ENCODE data around the gene CLSTN1. TPM values are rescaled to one million over a fixed set of nuclear protein-coding genes. Genes with fewer than 3 reads are reported as not detected.

Gene CLSTN1
- total RNA-seq, 1 donor from 2014 or later: 126 TPM

DNA sequence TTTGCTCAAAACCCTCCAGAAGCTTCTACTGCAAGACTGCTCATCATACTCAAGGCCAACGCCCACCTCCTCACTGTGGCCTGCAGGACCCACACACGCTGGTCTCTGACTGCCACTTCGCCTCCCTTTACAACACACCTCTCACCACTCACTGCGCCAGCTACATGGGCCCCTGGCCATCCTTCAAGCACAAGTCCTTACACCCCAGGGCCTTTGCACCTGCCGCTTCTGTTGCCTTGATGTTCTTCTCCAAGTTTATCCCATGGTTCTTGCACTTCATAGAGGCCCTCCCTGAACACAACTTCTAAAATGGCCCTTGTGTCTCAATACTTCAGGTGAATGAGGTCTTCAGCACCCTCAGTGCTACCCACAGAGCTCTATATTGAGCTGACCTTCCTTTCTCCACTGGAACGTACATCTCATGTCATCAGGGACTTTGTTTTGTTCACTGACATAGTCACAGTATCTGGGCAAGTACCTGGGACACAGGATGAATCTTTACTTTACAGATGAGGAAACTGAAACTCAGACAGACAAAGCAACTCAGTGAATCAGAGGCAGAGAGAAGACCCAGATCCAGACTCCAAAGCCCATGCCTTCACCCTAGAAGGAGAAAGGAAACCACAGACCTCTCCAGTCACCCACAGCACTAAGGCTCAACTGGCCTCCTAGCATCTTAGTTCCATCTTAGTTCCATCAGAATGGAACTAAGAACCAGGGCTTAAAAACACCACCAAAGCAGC, 34.7 kb upstream of the CLSTN1 start:
- H3K27ac Mint-ChIP-seq (ENCODE audit: unreplicated experiment): no peak overlapping the region
- no peak overlapping the region for H3K4me3 Mint-ChIP-seq (ENCODE audit: unreplicated experiment)
- no peak for DNase-seq (ENCODE audit: low spot score)
- H3K27me3 Mint-ChIP-seq (ENCODE audit: low read depth): no peaks in the 10 kb centered on the region
- peaks cover 2% of the 10 kb centered on the region for H3K4me1 Mint-ChIP-seq (ENCODE audit: low read depth)
- no peak for TF ChIP-seq CTCF (IDR thresholded peaks at IDR 0.05)
- H3K36me3 Mint-ChIP-seq (ENCODE audit: low read depth): peaks cover 13% of the 10 kb centered on the region
- peaks cover 4% of the 10 kb centered on the region for H3K9me3 Mint-ChIP-seq (ENCODE audit: low read depth)

GRCh38 chr1:9855186-9855585, 31.4 kb upstream of the CLSTN1 start:
- Mint-ChIP-seq H3K27me3 (ENCODE audit: low read depth) (no peaks in the 10 kb centered on the region), H3K4me3 (ENCODE audit: unreplicated experiment) (no peak overlapping the region), H3K27ac (ENCODE audit: unreplicated experiment) (no peak overlapping the region), H3K4me1 (ENCODE audit: low read depth) (peaks cover 11% of the 10 kb centered on the region), H3K9me3 (ENCODE audit: low read depth) (peaks cover 4% of the 10 kb centered on the region), H3K36me3 (ENCODE audit: low read depth) (peaks cover 13% of the 10 kb centered on the region)
- DNase-seq (ENCODE audit: low spot score): no peak
- no peak for TF ChIP-seq CTCF (IDR thresholded peaks at IDR 0.05)

DNA sequence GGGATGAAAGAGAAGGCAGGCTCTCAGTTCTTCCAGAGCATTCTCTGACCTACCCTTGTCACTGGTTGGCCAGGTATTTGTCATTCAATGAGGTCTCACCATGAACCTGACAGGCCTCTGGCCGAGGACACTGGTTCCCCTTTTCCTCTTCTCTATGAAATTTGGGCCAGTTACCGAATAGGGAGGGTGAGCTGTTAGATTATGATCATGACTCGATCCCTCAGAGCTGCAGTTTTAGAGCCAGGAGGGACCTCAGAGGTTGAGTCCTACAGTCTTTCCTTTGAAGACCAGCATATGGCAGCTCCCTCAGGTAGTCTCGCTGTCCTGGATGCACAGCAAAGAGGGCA, 29.5 kb upstream of the CLSTN1 start:
- Mint-ChIP-seq H3K27me3 (ENCODE audit: low read depth) (no peaks in the 10 kb centered on the region), H3K27ac (ENCODE audit: unreplicated experiment) (no peak overlapping the region), H3K9me3 (ENCODE audit: low read depth) (peaks cover 4% of the 10 kb centered on the region), H3K36me3 (ENCODE audit: low read depth) (peaks cover 9% of the 10 kb centered on the region), H3K4me1 (ENCODE audit: low read depth) (peaks cover 9% of the 10 kb centered on the region), H3K4me3 (ENCODE audit: unreplicated experiment) (no peak overlapping the region)
- no peak for DNase-seq (ENCODE audit: low spot score)
- TF ChIP-seq CTCF (IDR thresholded peaks at IDR 0.05): no peak

- DNase-seq (ENCODE audit: low spot score): no peak
- Mint-ChIP-seq H3K4me3 (ENCODE audit: unreplicated experiment) (no peak overlapping the region), H3K4me1 (ENCODE audit: low read depth) (peaks cover 9% of the 10 kb centered on the region), H3K9me3 (ENCODE audit: low read depth) (peaks cover 4% of the 10 kb centered on the region), H3K27me3 (ENCODE audit: low read depth) (no peaks in the 10 kb centered on the region), H3K36me3 (ENCODE audit: low read depth) (peaks cover 6% of the 10 kb centered on the region), H3K27ac (ENCODE audit: unreplicated experiment) (no peak overlapping the region)
- TF ChIP-seq CTCF (IDR thresholded peaks at IDR 0.05): no peak
Observed at GRCh38 chr1:9852410-9853248, 28.9 kb upstream of the CLSTN1 start.

- H3K36me3 Mint-ChIP-seq (ENCODE audit: low read depth): peaks cover 6% of the 10 kb centered on the region
- no peak overlapping the region for H3K4me3 Mint-ChIP-seq (ENCODE audit: unreplicated experiment)
- no peak overlapping the region for H3K27ac Mint-ChIP-seq (ENCODE audit: unreplicated experiment)
- no peaks in the 10 kb centered on the region for H3K27me3 Mint-ChIP-seq (ENCODE audit: low read depth)
- peaks cover 4% of the 10 kb centered on the region for H3K9me3 Mint-ChIP-seq (ENCODE audit: low read depth)
- no peak for TF ChIP-seq CTCF (IDR thresholded peaks at IDR 0.05)
- DNase-seq (ENCODE audit: low spot score): no peak
- H3K4me1 Mint-ChIP-seq (ENCODE audit: low read depth): peaks cover 13% of the 10 kb centered on the region
Observed at GRCh38 chr1:9852004-9852403, 28.2 kb upstream of the CLSTN1 start.

All from chondrocyte (in vitro differentiated cells).